Activated naive CD8-positive, alpha-beta T cell treated with anti-CD3 and anti-CD28 coated beads, Interleukin-2, amount 10 ng/mL, durations not matched to agents 7 days and 5 days (primary cell): ENCODE results near the gene SGK1. TPM values are rescaled to one million over a fixed set of nuclear protein-coding genes. Genes with fewer than 3 reads are reported as not detected.
"Not testable (repeated sequence)": the region's sequence is repeated elsewhere in the genome, so short reads cannot be mapped to it uniquely, and the experiment has no call there.

Source experiments
- ATAC-seq: fragments of 150-1000 bp; cut with Tn5 transposase; one replicate; pipeline ENCODE4 v1.10.0; 2021; ENCODE audit warnings: low read depth, moderate library complexity
- POLR2A ChIA-PET: fragments of 350-600 bp; sonication (Branson Sonifier 250); formaldehyde crosslinking; loops from one replicate; lab custom pipeline; 2021; ENCODE audit warnings: antibody characterized with exemption; lab: Charles Lee
- DNase-seq: peaks from one replicate; pipeline ENCODE4 v3.0.0; 2021
- H3K27ac Mint-ChIP-seq: one replicate; pipeline ENCODE4 v1.8.0; 2022; ENCODE audit warnings: mild to moderate bottlenecking, mixed read lengths
- H3K27me3 Mint-ChIP-seq: one replicate; pipeline ENCODE4 v1.8.0; 2022; ENCODE audit warnings: mild to moderate bottlenecking, moderate library complexity, mixed read lengths
- H3K36me3 Mint-ChIP-seq: one replicate; pipeline ENCODE4 v1.8.0; 2021; ENCODE audit warnings: mild to moderate bottlenecking, mixed read lengths
- H3K4me1 Mint-ChIP-seq: one replicate; pipeline ENCODE4 v1.8.0; 2021; ENCODE audit warnings: mixed read lengths
- H3K4me3 Mint-ChIP-seq: one replicate; pipeline ENCODE4 v1.8.0; 2022; ENCODE audit warnings: mild to moderate bottlenecking, moderate library complexity, mixed read lengths
- H3K9me3 Mint-ChIP-seq: one replicate; pipeline ENCODE4 v1.8.0; 2021; ENCODE audit warnings: mixed read lengths
- total RNA-seq, 2 experiments: library from RNA; stranded (reverse); gene quantifications; one replicate each; pipeline ENCODE4 v1.2.3, GENCODE V29; 2021

SGK1 gene
- total RNA-seq, 2 experiments from 2014 or later = 31.5 to 35.1 TPM

DNA sequence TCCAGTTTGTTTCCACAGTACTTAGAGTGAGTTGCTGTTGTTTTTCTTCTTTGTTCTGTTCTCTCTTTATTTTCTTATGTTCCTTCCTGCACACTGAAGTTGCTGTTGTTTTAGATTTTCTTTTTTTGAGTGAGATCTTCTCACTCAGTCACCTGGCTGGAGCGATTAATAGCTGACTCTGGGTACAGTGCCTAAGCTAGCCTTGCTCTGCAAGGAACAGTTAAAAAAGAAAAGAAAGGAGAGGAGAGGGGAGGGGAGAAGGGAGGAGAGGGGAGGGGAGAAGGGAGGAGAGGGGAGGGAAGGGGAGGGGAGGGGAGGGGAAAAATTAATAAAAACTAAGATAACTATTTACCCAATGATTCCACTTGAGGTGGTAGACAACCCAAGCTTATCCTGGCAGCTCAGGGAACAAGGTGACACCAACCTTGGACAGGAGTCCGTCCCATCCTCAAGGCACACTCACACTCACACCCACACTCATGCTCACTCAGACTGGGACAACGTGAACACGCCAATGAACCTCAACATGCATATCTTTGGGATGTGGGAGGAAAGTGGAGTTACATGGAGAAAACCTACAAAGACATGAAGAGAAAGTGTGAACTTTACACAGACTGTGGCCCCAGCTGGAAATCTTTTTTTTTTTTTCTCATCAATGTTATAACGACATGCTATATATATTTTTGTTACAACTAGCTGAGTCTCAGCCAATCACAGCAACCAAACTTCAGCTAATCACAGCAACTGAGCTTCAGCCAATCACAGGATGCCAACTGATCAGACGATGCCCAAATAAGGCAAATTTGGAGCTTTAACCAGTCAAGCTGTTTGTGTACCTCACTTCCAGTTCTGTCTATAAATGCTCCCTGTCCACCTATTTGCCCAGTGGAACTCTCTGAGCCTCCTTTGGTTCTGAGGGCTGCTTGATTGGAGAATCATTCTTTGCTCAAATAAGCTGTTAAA is 124.1 kb downstream of the SGK1 start:
- POLR2A ChIA-PET = no interaction called here

DNA sequence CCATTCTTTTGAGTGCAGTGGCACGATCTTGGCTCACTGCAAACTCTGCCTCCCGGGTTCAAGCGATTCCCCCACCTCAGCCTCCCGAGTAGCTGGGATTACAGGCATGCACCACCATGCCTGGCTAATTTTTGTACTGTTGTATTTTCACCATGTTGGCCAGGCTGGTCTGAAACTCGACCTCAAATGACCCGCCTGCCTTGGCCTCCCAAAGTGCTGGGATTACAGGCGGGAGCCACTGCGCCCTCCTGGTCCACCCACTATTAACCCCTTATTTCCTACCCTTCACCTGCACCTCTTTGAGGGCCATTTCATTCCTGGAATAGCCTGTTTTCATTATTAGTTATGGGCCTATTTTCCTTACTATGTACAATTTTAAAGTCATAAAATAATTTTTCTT is 125.3 kb downstream of the SGK1 start:
- H3K4me3 Mint-ChIP-seq, H3K9me3 Mint-ChIP-seq: not testable (repeated sequence)

More for the DNA sequence above, 124.1 kb downstream of the SGK1 start:
- no peak for ATAC-seq
- peaks cover 6% of the 10 kb centered on the region for H3K36me3 Mint-ChIP-seq
- H3K27ac Mint-ChIP-seq = no peak overlapping the region
- H3K9me3 Mint-ChIP-seq = no peaks in the 10 kb centered on the region
- peaks cover 20% of the 10 kb centered on the region for H3K4me1 Mint-ChIP-seq
- DNase-seq = no peak
- no peaks in the 10 kb centered on the region for H3K27me3 Mint-ChIP-seq
- H3K4me3 Mint-ChIP-seq = no peak overlapping the region

GRCh38 chr6:134190883-134191282 is 127.0 kb downstream of the SGK1 start:
- DNase-seq (no peak), ATAC-seq (no peak)
- Mint-ChIP-seq H3K4me3 (no peak overlapping the region), H3K9me3 (peaks cover 2% of the 10 kb centered on the region), H3K4me1 (peaks cover 15% of the 10 kb centered on the region), H3K36me3 (no peaks in the 10 kb centered on the region), H3K27me3 (no peaks in the 10 kb centered on the region), H3K27ac (no peak overlapping the region)
- POLR2A ChIA-PET = interaction anchor here (0.9 kb wide), 1 partner anchor 189 kb away, joined by 4 read pairs; no protein-coding TSS in a partner anchor

More for the DNA sequence above, 125.3 kb downstream of the SGK1 start:
- POLR2A ChIA-PET, H3K27me3 Mint-ChIP-seq, H3K27ac Mint-ChIP-seq, ATAC-seq, DNase-seq, H3K36me3 Mint-ChIP-seq: not testable (repeated sequence)
- peaks cover 20% of the 10 kb centered on the region for H3K4me1 Mint-ChIP-seq

DNA sequence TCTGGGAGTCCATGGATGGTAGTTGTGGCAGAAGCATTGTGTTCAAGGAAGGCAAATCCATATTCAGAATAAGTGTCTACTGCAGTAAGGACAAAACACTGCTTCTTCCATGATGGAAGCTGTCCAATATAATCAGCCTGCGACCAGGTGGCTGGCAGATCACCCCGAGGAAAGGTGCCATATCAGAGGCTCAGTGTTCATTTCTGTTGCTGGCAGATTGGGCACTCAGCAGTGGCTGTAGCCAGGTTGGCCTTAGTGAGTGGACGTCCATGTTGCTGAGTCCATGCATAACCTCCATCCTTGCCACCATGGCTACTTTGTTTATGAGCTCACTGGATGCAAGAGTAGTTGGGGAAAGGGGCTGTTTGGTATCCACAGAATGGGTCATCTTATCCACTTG is 130.2 kb downstream of the SGK1 start:
- H3K36me3 Mint-ChIP-seq = peaks cover 2% of the 10 kb centered on the region
- POLR2A ChIA-PET = no interaction called here
- ATAC-seq (no peak), DNase-seq (no peak)
- no peaks in the 10 kb centered on the region for H3K27me3 Mint-ChIP-seq
- no peak overlapping the region for H3K4me3 Mint-ChIP-seq
- H3K4me1 Mint-ChIP-seq = peaks cover 11% of the 10 kb centered on the region
- no peak overlapping the region for H3K27ac Mint-ChIP-seq
- H3K9me3 Mint-ChIP-seq = peaks cover 2% of the 10 kb centered on the region

- Mint-ChIP-seq H3K9me3 (peaks cover 2% of the 10 kb centered on the region), H3K36me3 (peaks cover 2% of the 10 kb centered on the region), H3K27ac (no peak overlapping the region), H3K27me3 (no peaks in the 10 kb centered on the region), H3K4me1 (peaks cover 11% of the 10 kb centered on the region), H3K4me3 (no peak overlapping the region)
- POLR2A ChIA-PET = no interaction called here
- DNase-seq (no peak), ATAC-seq (no peak)
Measured at GRCh38 chr6:134187154-134187553, 130.8 kb downstream of the SGK1 start.

DNA sequence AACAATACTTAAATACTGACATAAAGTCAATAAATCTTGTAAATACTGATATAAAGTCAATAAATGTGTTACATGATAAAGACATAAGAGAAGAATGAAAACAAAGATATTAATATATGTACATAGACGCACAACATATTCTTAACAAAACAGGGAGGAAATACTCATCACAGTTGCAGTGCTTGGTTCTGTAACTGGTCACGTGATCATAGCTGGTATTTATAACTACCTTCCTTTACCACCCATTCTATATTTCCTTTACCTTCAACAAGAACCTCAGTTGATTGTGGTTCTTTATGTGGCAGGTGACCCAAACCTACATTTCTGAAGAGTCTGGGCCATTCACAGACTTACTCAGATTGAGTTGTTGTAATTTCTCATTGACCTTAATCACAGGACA is 131.6 kb downstream of the SGK1 start:
- H3K27ac Mint-ChIP-seq = no peak overlapping the region
- H3K4me1 Mint-ChIP-seq = peaks cover 11% of the 10 kb centered on the region
- no peak for DNase-seq
- no peak overlapping the region for H3K4me3 Mint-ChIP-seq
- H3K27me3 Mint-ChIP-seq = no peaks in the 10 kb centered on the region
- peaks cover 2% of the 10 kb centered on the region for H3K36me3 Mint-ChIP-seq
- POLR2A ChIA-PET = no interaction called here
- H3K9me3 Mint-ChIP-seq = peaks cover 2% of the 10 kb centered on the region
- ATAC-seq = no peak

DNA sequence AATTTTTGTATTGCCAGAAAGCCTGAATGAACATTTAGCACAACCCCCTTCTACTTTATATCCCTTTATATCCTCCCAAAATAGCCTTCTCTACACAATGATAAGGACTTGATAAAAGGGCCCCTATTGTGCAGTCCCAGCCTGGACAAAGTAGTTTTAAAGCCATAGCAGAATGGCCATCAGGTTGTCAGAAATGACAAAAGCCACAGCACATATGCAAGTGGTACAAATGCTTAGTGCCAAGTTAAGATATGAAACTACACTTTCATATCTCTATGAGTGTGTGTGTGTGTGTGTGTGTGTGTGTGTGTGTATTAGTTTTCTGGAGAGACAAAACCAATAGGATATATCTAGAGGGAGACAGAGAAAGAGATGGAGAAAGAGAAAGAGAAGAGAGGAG is 132.6 kb downstream of the SGK1 start:
- ATAC-seq = no peak
- no peak overlapping the region for H3K27ac Mint-ChIP-seq

GRCh38 chr6:134183844-134184243 is 134.1 kb downstream of the SGK1 start:
- DNase-seq (no peak), ATAC-seq (no peak)
- Mint-ChIP-seq H3K27ac (no peak overlapping the region), H3K27me3 (no peaks in the 10 kb centered on the region), H3K4me1 (peaks cover 11% of the 10 kb centered on the region), H3K9me3 (peaks cover 2% of the 10 kb centered on the region), H3K36me3 (peaks cover 2% of the 10 kb centered on the region), H3K4me3 (no peak overlapping the region)
- POLR2A ChIA-PET = no interaction called here

More for the DNA sequence above, 132.6 kb downstream of the SGK1 start:
- POLR2A ChIA-PET = no interaction called here
- H3K36me3 Mint-ChIP-seq = peaks cover 2% of the 10 kb centered on the region
- no peaks in the 10 kb centered on the region for H3K27me3 Mint-ChIP-seq
- no peak for DNase-seq
- H3K4me3 Mint-ChIP-seq = no peak overlapping the region
- peaks cover 9% of the 10 kb centered on the region for H3K4me1 Mint-ChIP-seq
- peaks cover 2% of the 10 kb centered on the region for H3K9me3 Mint-ChIP-seq

GRCh38 chr6:134182528-134182927 is 135.4 kb downstream of the SGK1 start:
- no peak for ATAC-seq
- POLR2A ChIA-PET = interaction anchor here (0.5 kb wide), 1 partner anchor 347 kb away, joined by 3 read pairs; no protein-coding TSS in a partner anchor
- H3K27ac Mint-ChIP-seq = no peak overlapping the region

DNA sequence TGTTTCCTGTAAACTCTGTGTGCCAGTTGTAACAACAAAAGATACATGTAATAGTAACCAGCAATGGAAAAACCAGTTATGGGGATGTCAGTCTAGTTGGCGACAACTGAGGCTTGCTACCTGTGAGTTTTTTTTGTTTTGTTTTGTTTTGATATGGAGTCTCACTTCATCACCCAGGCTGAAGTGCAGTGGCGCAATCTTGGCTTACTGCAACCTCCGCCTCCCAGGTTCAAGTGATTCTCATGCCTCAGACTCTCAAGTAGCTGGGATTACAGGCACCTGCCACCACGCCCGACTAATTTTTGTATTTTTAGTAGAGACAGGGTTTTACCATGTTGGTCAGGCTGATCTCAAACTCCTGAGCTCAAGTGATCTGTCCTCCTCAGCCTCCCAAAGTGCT is 136.2 kb downstream of the SGK1 start:
- POLR2A ChIA-PET, H3K4me3 Mint-ChIP-seq, H3K9me3 Mint-ChIP-seq: not testable (repeated sequence)

More at GRCh38 chr6:134182528-134182927, 135.4 kb downstream of the SGK1 start:
- peaks cover 2% of the 10 kb centered on the region for H3K36me3 Mint-ChIP-seq
- peaks cover 2% of the 10 kb centered on the region for H3K9me3 Mint-ChIP-seq
- no peaks in the 10 kb centered on the region for H3K27me3 Mint-ChIP-seq
- H3K4me3 Mint-ChIP-seq = no peak overlapping the region
- no peak for DNase-seq
- H3K4me1 Mint-ChIP-seq = peaks cover 22% of the 10 kb centered on the region

DNA sequence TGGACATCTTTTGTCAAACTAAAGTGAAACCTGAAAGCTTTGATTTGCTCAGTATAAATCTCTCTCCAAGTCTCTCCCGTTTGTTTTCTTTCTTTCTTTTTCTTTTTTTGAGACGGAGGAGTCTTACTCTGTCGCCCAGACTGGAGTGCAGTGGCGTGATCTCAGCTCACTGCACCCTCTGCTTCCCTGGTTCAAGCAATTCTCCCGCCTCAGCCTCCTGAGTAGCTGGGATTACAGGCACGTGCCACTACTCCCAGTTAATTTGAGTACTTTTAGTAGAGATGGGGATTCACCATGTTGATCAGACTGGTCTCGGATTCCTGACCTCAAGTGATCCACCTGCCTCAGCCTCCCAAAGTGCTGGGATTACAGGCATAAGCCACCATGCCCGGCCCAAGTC is 136.7 kb downstream of the SGK1 start:
- H3K36me3 Mint-ChIP-seq, POLR2A ChIA-PET, H3K4me3 Mint-ChIP-seq, H3K9me3 Mint-ChIP-seq, H3K27me3 Mint-ChIP-seq, DNase-seq, H3K27ac Mint-ChIP-seq, ATAC-seq: not testable (repeated sequence)
- H3K4me1 Mint-ChIP-seq = peaks cover 27% of the 10 kb centered on the region

More for the DNA sequence above, 136.2 kb downstream of the SGK1 start:
- H3K27me3 Mint-ChIP-seq, H3K27ac Mint-ChIP-seq, H3K36me3 Mint-ChIP-seq, ATAC-seq, DNase-seq: not testable (repeated sequence)
- peaks cover 27% of the 10 kb centered on the region for H3K4me1 Mint-ChIP-seq

DNA sequence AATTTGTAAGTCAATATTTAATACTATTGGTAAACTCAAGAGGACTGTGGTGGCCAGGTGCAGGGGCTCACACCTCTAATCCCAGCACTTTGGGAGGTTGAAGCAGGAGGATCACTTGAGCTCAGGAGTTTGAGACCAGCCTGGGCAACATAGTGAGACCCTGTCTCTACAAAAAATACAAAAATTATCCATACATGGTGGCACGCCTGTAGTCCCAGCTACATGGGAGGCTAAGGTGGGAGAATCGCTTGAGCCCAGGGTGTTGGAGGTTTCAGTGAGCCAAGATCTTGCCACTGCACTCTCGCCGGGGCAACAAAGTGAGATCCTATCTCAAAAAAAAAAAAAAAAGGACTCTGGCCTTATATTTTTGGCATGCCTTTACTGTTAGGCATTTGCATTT is 137.4 kb downstream of the SGK1 start:
- H3K27ac Mint-ChIP-seq, POLR2A ChIA-PET, DNase-seq, H3K27me3 Mint-ChIP-seq, H3K4me3 Mint-ChIP-seq, ATAC-seq, H3K9me3 Mint-ChIP-seq, H3K36me3 Mint-ChIP-seq: not testable (repeated sequence)
- peaks cover 27% of the 10 kb centered on the region for H3K4me1 Mint-ChIP-seq

GRCh38 chr6:134178161-134179044 is 139.5 kb downstream of the SGK1 start:
- H3K4me3 Mint-ChIP-seq = peak overlapping the region; percentile 96
- H3K27ac Mint-ChIP-seq = peak overlapping the region; percentile 94
- no peaks in the 10 kb centered on the region for H3K27me3 Mint-ChIP-seq
- H3K4me1 Mint-ChIP-seq = peaks cover 29% of the 10 kb centered on the region
- ATAC-seq (peak; percentile 62), DNase-seq (peak; percentile 64)
- no peaks in the 10 kb centered on the region for H3K9me3 Mint-ChIP-seq
- POLR2A ChIA-PET = interaction anchor here (0.6 to 1.6 kb wide), 4 partner anchors 10 to 462 kb away, joined by 3 to 9 read pairs (median 4); no protein-coding TSS in a partner anchor
- H3K36me3 Mint-ChIP-seq = peaks cover 5% of the 10 kb centered on the region
